Measurements from ENCODE around the gene RASSF1. TPM values are rescaled to one million over a fixed set of nuclear protein-coding genes. Genes with fewer than 3 reads are reported as not detected.

RASSF1 gene
- total RNA-seq, 1 experiment from 2014 or later = 20.0 TPM

DNA sequence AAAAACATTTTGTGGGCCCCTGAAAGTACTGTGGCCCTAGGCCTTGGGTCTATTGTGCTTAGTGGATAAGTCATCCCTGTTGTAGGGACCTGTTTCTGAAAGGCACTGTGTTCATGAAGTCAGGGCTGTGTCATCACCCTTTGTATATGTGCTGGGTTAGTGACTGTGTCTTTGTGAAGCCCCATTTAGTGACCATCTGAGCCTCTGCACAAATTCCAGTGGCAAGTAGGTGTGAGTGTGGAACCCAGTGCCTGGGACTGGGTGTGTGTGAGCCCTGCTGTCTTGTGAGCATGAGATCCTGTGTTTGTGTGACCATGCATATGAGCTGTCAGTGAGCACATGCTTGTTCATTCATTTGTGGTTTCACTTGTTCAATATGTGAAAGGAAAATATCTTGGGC is 36.0 kb downstream of the RASSF1 start:
- ChIA-PET CTCF (no interaction called here), POLR2A (ENCODE audit: unreplicated experiment) (no interaction called here)
- DNase-seq (peak; percentile 33), ATAC-seq (no peak)
- Histone ChIP-seq H3K9ac (ENCODE audit: low read length) (no peak overlapping the region), H2AFZ (ENCODE audit: low read length) (no peak overlapping the region), H3K27ac (ENCODE audit: low read length) (no peak overlapping the region), H3F3A (ENCODE audit: low read length, unreplicated experiment) (no peaks in the 10 kb centered on the region), H3K4me1 (ENCODE audit: insufficient read depth, low read length) (peaks cover 10% of the 10 kb centered on the region), H3K9me3 (ENCODE audit: low read length) (0 out of 2 replicates have a peak, but pooled peaks cover 5% of the 10 kb centered on the region), H3K4me2 (ENCODE audit: low read length) (no peak overlapping the region), H3K27me3 (ENCODE audit: low read length) (no peaks in the 10 kb centered on the region), H3K4me3 (ENCODE audit: low read length) (no peak overlapping the region), H3K36me3 (ENCODE audit: low read depth, low read length) (no peaks in the 10 kb centered on the region; the same call in 1 of the 2 replicates), H3K9me2 (replicated peaks; ENCODE audit: low read length) (no peaks in the 10 kb centered on the region), H4K20me1 (ENCODE audit: low read length) (no peaks in the 10 kb centered on the region), H3K79me2 (ENCODE audit: low read length) (0 out of 2 replicates have a peak, but pooled peaks cover 3% of the 10 kb centered on the region)
- TF ChIP-seq, protein P1, sequence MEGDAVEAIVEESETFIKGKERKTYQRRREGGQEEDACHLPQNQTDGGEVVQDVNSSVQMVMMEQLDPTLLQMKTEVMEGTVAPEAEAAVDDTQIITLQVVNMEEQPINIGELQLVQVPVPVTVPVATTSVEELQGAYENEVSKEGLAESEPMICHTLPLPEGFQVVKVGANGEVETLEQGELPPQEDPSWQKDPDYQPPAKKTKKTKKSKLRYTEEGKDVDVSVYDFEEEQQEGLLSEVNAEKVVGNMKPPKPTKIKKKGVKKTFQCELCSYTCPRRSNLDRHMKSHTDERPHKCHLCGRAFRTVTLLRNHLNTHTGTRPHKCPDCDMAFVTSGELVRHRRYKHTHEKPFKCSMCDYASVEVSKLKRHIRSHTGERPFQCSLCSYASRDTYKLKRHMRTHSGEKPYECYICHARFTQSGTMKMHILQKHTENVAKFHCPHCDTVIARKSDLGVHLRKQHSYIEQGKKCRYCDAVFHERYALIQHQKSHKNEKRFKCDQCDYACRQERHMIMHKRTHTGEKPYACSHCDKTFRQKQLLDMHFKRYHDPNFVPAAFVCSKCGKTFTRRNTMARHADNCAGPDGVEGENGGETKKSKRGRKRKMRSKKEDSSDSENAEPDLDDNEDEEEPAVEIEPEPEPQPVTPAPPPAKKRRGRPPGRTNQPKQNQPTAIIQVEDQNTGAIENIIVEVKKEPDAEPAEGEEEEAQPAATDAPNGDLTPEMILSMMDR (conservative IDR thresholded peaks at IDR 0.05; ENCODE audit: low read depth, low read length) = no peak
- no peak for TF ChIP-seq EZH2 (IDR thresholded peaks at IDR 0.05; ENCODE audit: low read length, unreplicated experiment)
- no peak for TF ChIP-seq EZH2phosphoT487 (IDR thresholded peaks at IDR 0.05; ENCODE audit: borderline replicate concordance, low read length)
- BruUV-seq (replicated peaks) = no TSS peak
- intact Hi-C loops (cut with micrococcal nuclease) = no loop called here

DNA sequence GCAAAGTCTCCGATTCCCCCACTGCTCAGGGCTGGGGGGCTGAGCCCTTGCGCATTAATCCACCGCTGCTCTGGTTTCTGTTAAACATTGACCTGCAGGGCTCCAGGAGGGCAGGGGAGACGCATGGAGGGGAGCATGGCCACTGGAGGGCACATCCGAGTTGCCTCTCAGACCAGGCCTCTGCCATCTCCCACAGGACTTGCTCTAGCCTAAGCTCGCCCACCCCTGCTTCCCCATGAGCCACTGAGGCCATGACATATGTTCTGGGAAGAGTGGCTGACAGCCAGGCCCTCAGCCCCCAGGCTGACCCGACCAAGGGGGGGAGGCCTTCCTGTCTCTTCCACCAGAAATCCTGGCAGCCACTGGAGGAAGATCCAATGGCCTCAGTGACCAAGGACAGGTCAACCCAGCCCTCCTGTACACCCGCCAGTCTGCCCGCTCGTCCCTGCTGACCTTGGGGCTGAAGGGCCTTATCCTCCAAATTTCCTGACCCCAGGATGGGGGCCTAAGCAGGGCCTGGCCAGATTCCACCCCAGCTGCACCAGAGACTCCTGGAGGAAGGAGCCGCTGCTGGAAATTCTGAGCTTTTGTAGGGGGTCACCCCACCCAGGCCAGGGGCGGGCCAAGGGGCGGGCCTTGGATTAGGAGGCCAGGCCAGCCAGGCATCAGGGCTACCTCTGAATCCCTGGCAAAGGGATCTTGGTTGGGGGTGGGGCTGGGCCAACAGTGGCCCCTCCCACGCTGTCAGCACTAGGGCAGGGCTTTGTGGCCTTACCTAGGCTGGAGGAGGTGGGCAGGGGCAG is 37.4 kb downstream of the RASSF1 start, which contains the start of gene HYAL1:
HYAL1 (minus strand) TSS at position 562 of the 803 bp plus-strand sequence. CDS start 618 bp downstream, outside the sequence.
- peaks cover 18% of the 10 kb centered on the region for H3K4me1 ChIP-seq (ENCODE audit: insufficient read depth, low read length)
- no peak within 1 kb of the TSS for H3K9ac ChIP-seq (ENCODE audit: low read length)
- H4K20me1 ChIP-seq (ENCODE audit: low read length) = no peaks in the 10 kb centered on the region
- no peak within 1 kb of the TSS for H3K27ac ChIP-seq (ENCODE audit: low read length)
- no peaks in the 10 kb centered on the region for H3K27me3 ChIP-seq (ENCODE audit: low read length)
- ATAC-seq = no peak
- H3K36me3 ChIP-seq (ENCODE audit: low read depth, low read length) = no peaks in the 10 kb centered on the region; the same call in 1 of the 2 replicates
- TF ChIP-seq, protein P1 (conservative IDR thresholded peaks at IDR 0.05; ENCODE audit: low read depth, low read length) = peak; percentile 28
- TF ChIP-seq EZH2 (IDR thresholded peaks at IDR 0.05; ENCODE audit: low read length, unreplicated experiment) = no peak
- no peak for TF ChIP-seq EZH2phosphoT487 (IDR thresholded peaks at IDR 0.05; ENCODE audit: borderline replicate concordance, low read length)
- H3F3A ChIP-seq (ENCODE audit: low read length, unreplicated experiment) = no peaks in the 10 kb centered on the region
- H3K79me2 ChIP-seq (ENCODE audit: low read length) = peaks cover 11% of the 10 kb centered on the region
- H3K4me2 ChIP-seq (ENCODE audit: low read length) = no peak within 1 kb of the TSS
- ChIA-PET CTCF (interaction anchor here (0.6 to 1.0 kb wide), 2 partner anchors 21 to 170 kb away, joined by 4 to 22 read pairs; no protein-coding TSS in a partner anchor), POLR2A (ENCODE audit: unreplicated experiment) (no interaction called here)
- no peak within 1 kb of the TSS for H2AFZ ChIP-seq (ENCODE audit: low read length)
- H3K9me3 ChIP-seq (ENCODE audit: low read length) = 0 out of 2 replicates have a peak, but pooled peaks cover 5% of the 10 kb centered on the region
- H3K9me2 ChIP-seq (replicated peaks; ENCODE audit: low read length) = no peaks in the 10 kb centered on the region
- no peak for DNase-seq
- no peak within 1 kb of the TSS for H3K4me3 ChIP-seq (ENCODE audit: low read length)
- no TSS peak for BruUV-seq (replicated peaks)
- intact Hi-C loops (cut with micrococcal nuclease) = no loop called here

Measured in PC-3 (cell line).